Prostate gland (tissue), 2 donors: Measurements from ENCODE around the gene NR5A2. TPM values are rescaled to one million over a fixed set of nuclear protein-coding genes. Genes with fewer than 3 reads are reported as not detected.

ENCODE experiments used
- DNase-seq: peaks from one replicate; pipeline ENCODE4 v3.0.0-alpha.2; 2019; ENCODE audit warnings: low spot score
- H3K27ac ChIP-seq, 2 donors: fragments of 200-600 bp; sonication (generic); 2 replicates each; pipeline ENCODE4 v1.5.1; 2017 to 2019
- H3K27me3 ChIP-seq: fragments of 200-600 bp; sonication (generic); replicated peaks from 2 replicates; pipeline ENCODE4 v1.5.1; 2019; ENCODE audit not compliant: insufficient read depth
- H3K36me3 ChIP-seq, 2 donors: fragments of 200-600 bp; sonication (generic); 1 replicate in 1 of 2; 2 replicates in 1 of 2; pipeline versions ENCODE4 v1.5.1 to v1.8.1; 2017 to 2019
- H3K4me1 ChIP-seq: fragments of 200-600 bp; sonication (generic); replicated peaks from 2 replicates; pipeline ENCODE4 v1.5.1; 2019
- H3K4me3 ChIP-seq, 2 donors: fragments of 200-600 bp; sonication (generic); 2 replicates each; pipeline ENCODE4 v1.5.1; 2017 to 2019
- H3K9me3 ChIP-seq: fragments of 200-600 bp; sonication (generic); 2 replicates; pipeline ENCODE4 v1.5.1; 2017
- POLR2A ChIP-seq: fragments of 450-650 bp; IDR thresholded peaks from one replicate; pipeline ENCODE4 v1.6.1; 2016; ENCODE audit warnings: antibody characterized with exemption, mild to moderate bottlenecking
- POLR2AphosphoS5 ChIP-seq: sonication (generic); formaldehyde crosslinking; IDR thresholded peaks from one replicate; pipeline ENCODE4 v1.6.1; 2017; ENCODE audit warnings: antibody characterized with exemption
- WGBS: methylation state at CpG from one replicate; pipeline ENCODE4 v1.1.5; 2018; 5-methylcytosine and 5-hydroxymethylcytosine counted together
- intact Hi-C: fragments of 100-400 bp; cut with DNase I; formaldehyde crosslinking; loops from one replicate; pipeline ENCODE4 v1.14.2; 2022
- total RNA-seq, 2 donors: library from RNA; depleted of rRNA; stranded (reverse); fragments of >200 nt; gene quantifications; one replicate each; pipeline ENCODE4 v1.1.0, GENCODE V29; 2016
- TF ChIP-seq, protein P1 (sequence below), 4 experiments: fragments of 200-600 bp in 2 of 4; fragments of 450-650 bp in 2 of 4; sonication (generic) in 2 of 4; IDR thresholded peaks; 1 replicate in 3 of 4; 2 replicates in 1 of 4; pipeline ENCODE4 v1.5.1; 2016 to 2019; ENCODE audit warnings: antibody characterized with exemption in 4 of 4, mild to moderate bottlenecking in 2 of 4, moderate library complexity in 2 of 4

The NR5A2 gene
- total RNA-seq, 2 donors from 2014 or later = 0.87 to 2.7 TPM

DNA sequence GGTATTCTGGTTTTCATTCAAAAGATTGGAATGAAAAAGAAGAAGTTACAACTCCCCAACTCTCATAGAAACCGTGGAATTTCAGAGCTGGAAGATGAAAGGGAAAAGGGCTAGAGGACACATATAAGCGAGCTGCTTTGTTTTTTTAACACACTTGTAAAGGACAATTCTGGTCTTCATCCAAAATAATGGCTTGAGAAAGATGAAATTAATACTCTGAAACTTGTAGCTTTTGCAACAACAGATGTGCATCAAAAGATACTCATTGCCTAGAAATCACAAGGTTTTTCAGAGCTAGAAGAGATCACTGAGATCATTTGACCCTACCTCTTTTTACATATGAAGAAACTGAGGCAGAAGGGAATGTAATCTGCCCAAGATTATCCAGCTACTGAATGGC is 25.6 kb downstream of the NR5A2 start:
- WGBS = 31% methylated on average over 2 of the region's 2 CpGs
- intact Hi-C loops = no loop called here
- H3K9me3 ChIP-seq = no peaks in the 10 kb centered on the region
- H3K4me1 ChIP-seq = no peaks in the 10 kb centered on the region
- H3K27me3 ChIP-seq = no peaks in the 10 kb centered on the region
- no peak for DNase-seq
- TF ChIP-seq, protein P1, sequence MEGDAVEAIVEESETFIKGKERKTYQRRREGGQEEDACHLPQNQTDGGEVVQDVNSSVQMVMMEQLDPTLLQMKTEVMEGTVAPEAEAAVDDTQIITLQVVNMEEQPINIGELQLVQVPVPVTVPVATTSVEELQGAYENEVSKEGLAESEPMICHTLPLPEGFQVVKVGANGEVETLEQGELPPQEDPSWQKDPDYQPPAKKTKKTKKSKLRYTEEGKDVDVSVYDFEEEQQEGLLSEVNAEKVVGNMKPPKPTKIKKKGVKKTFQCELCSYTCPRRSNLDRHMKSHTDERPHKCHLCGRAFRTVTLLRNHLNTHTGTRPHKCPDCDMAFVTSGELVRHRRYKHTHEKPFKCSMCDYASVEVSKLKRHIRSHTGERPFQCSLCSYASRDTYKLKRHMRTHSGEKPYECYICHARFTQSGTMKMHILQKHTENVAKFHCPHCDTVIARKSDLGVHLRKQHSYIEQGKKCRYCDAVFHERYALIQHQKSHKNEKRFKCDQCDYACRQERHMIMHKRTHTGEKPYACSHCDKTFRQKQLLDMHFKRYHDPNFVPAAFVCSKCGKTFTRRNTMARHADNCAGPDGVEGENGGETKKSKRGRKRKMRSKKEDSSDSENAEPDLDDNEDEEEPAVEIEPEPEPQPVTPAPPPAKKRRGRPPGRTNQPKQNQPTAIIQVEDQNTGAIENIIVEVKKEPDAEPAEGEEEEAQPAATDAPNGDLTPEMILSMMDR (IDR thresholded peaks at IDR 0.05) = no peak
- TF ChIP-seq POLR2A (no peak), POLR2AphosphoS5 (no peak)
- no peaks in the 10 kb centered on the region for H3K36me3 ChIP-seq
- no peak overlapping the region for H3K4me3 ChIP-seq
- no peak overlapping the region for H3K27ac ChIP-seq

DNA sequence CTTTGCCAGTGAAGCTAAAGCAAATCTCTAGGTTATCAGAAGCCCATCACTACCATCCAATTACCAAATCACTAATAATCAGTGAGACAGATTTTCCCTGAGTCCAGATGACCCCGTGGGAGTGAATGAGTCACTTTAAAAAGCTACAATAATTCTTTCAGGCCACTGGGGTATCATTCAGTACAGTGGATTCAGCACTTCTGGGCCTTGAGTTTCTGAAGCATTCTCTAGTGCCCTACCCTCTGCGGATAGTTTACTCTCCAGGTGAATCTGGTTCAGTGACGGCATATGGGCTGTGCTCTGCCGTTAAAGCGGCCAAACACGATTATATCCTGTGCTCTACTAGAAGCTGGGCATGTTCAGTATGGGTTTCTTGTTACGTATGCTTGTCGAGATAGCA is 26.1 kb downstream of the NR5A2 start:
- Histone ChIP-seq H3K9me3 (no peaks in the 10 kb centered on the region), H3K4me3 (no peak overlapping the region), H3K4me1 (no peaks in the 10 kb centered on the region), H3K36me3 (no peaks in the 10 kb centered on the region), H3K27ac (no peak overlapping the region), H3K27me3 (no peaks in the 10 kb centered on the region)
- intact Hi-C loops = no loop called here
- 41% methylated on average over 8 of the region's 8 CpGs for WGBS
- no peak for DNase-seq
- TF ChIP-seq, protein P1 (IDR thresholded peaks at IDR 0.05) = no peak
- TF ChIP-seq POLR2AphosphoS5 = no peak
- TF ChIP-seq POLR2A = no peak

DNA sequence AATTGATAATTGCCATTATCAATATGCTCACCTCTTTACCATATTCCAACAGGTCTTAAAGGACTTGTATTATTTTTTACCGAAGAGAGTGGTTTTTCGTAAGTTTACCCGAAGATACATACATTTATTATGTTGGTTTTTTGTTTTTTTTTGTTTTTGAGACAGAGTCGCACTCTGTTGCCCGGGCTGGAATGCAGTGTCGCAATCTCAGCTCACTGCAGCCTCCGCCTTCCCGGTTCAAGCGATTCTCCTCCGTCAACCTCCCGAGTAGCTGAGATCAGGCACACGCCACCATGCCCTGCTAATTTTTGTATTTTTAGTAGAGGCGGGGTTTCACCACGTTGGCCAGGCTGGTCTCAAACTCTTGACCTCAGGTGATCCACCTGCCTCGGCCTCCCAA is 30.8 kb downstream of the NR5A2 start:
- DNase-seq = no peak
- Histone ChIP-seq H3K9me3 (no peaks in the 10 kb centered on the region), H3K36me3 (no peaks in the 10 kb centered on the region), H3K27me3 (no peaks in the 10 kb centered on the region), H3K4me3 (no peak overlapping the region), H3K27ac (no peak overlapping the region), H3K4me1 (no peaks in the 10 kb centered on the region)
- 91% methylated on average over 15 of the region's 15 CpGs for WGBS
- intact Hi-C loops = no loop called here
- TF ChIP-seq POLR2A (no peak), POLR2AphosphoS5 (no peak)
- TF ChIP-seq, protein P1 (IDR thresholded peaks at IDR 0.05) = no peak

DNA sequence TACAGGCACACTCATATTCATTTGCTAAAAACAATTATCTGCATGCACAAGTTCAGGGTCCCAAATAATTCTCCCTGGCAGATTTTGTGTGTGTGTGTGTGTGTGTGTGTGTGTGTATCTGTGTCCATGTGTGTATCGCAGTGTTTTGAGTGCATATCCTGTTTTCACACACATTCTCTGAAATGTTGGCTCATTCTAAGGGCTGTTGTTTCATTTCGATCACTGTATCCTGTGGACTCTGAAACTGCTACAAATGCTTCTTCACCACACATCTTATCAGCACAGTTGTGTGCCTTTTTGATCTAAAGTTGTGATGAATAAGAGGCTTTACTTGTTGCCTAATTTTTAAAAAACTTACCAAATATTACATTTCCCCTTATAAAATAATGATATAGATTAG is 34.6 kb downstream of the NR5A2 start:
- H3K9me3 ChIP-seq = no peaks in the 10 kb centered on the region
- H3K27me3 ChIP-seq = no peaks in the 10 kb centered on the region
- H3K27ac ChIP-seq = no peak overlapping the region
- no peaks in the 10 kb centered on the region for H3K36me3 ChIP-seq
- intact Hi-C loops = no loop called here
- H3K4me1 ChIP-seq = no peaks in the 10 kb centered on the region
- WGBS = 87% methylated on average over 2 of the region's 2 CpGs
- no peak for DNase-seq
- no peak overlapping the region for H3K4me3 ChIP-seq
- TF ChIP-seq, protein P1 (IDR thresholded peaks at IDR 0.05) = no peak
- TF ChIP-seq POLR2AphosphoS5 (no peak), POLR2A (no peak)

DNA sequence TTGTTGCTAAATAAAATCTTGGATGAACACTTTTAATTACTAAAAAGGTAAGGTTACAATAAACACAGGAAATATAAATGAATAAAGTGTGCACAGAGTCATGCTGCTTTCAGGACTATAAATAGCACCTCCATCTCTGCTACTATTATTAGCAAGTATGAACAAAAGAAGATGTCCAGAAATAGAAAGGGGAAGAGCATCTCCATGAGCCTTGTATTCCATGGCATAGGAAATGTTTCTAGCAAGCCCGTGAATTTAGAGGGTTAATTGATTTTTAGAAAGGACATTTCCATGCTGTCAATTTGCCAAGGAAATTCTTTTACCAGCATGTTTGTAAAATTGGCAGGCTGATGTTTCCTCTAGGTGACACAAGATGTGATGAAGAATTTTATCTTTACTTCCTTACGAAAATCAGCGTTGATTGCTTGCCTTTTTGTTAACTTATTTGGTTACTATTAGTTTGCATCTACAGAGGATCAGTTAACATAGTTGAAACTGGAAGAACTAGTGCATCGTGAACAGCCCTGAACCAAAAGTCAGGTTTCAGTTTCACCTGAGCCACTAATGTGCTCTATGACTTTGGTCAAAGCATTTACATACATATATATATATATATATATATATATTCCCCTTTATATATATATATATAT is 45.3 kb downstream of the NR5A2 start:
- no peak for TF ChIP-seq POLR2A
- TF ChIP-seq, protein P1 (IDR thresholded peaks at IDR 0.05) = no peak
- TF ChIP-seq POLR2AphosphoS5 = no peak
- Histone ChIP-seq H3K36me3 (no peaks in the 10 kb centered on the region), H3K4me3 (no peak overlapping the region), H3K27ac (no peak overlapping the region), H3K9me3 (no peaks in the 10 kb centered on the region), H3K27me3 (no peaks in the 10 kb centered on the region), H3K4me1 (no peaks in the 10 kb centered on the region)
- no peak for DNase-seq
- intact Hi-C loops = no loop called here
- 50% methylated on average over 4 of the region's 4 CpGs for WGBS
